OCI-LY1 (cell line): Measurements from ENCODE around the gene MED22.

Experiments
- CTCF ChIP-seq: fragments of 200-600 bp; sonication (generic), shearing (Covaris generic); IDR thresholded peaks from 2 replicates; pipeline ENCODE4 v1.5.1; 2017; ENCODE audit warnings: mild to moderate bottlenecking, antibody characterized with exemption, low read length, moderate library complexity, mixed read lengths
- EZH2 ChIP-seq: fragments of 200-600 bp; sonication (generic), shearing (Covaris generic); IDR thresholded peaks from 2 replicates; pipeline ENCODE4 v1.8.0; 2017; ENCODE audit warnings: borderline replicate concordance, mixed run types, mild to moderate bottlenecking, antibody characterized with exemption, low read length, moderate library complexity, mixed read lengths

- no peak for TF ChIP-seq CTCF
- no peak for TF ChIP-seq EZH2
Measured at GRCh38 chr9:133369933-133370332, 22.0 kb upstream of the MED22 start.
